Measurements from ENCODE around the gene NFE2L2.
A peak's percentile ranks its signal among the peaks of the same experiment; 100 is the strongest.
"Not testable (repeated sequence)": the region's sequence is repeated elsewhere in the genome, so short reads cannot be mapped to it uniquely, and the experiment has no call there.

The NFE2L2 gene

GRCh38 chr2:177221534-177221933 is 43.0 kb downstream of the NFE2L2 start:
- no peak for TF ChIP-seq CTCF (IDR thresholded peaks at IDR 0.05; ENCODE audit: borderline replicate concordance, insufficient read depth, low read depth, low read length)

GRCh38 chr2:177219787-177220186 is 44.7 kb downstream of the NFE2L2 start:
- H3K4me3 ChIP-seq (ENCODE audit: low read depth, low read length): not testable (repeated sequence)

More at GRCh38 chr2:177221534-177221933, 43.0 kb downstream of the NFE2L2 start:
- H3K4me3 ChIP-seq (ENCODE audit: low read depth, low read length): no peak overlapping the region

GRCh38 chr2:177217247-177217843 is 47.2 kb downstream of the NFE2L2 start:
- no peak for TF ChIP-seq CTCF (IDR thresholded peaks at IDR 0.05; ENCODE audit: borderline replicate concordance, insufficient read depth, low read depth, low read length)
- H3K4me3 ChIP-seq (ENCODE audit: low read depth, low read length): no peak overlapping the region

- H3K4me3 ChIP-seq (ENCODE audit: low read depth, low read length): peak overlapping the region; percentile 92
- TF ChIP-seq CTCF (IDR thresholded peaks at IDR 0.05; ENCODE audit: borderline replicate concordance, insufficient read depth, low read depth, low read length): no peak
Observed at GRCh38 chr2:177212891-177213856, 51.4 kb downstream of the NFE2L2 start.

- TF ChIP-seq CTCF (IDR thresholded peaks at IDR 0.05; ENCODE audit: borderline replicate concordance, insufficient read depth, low read depth, low read length): peak; percentile 22; the same call in 1 of the 2 replicates
Observed at GRCh38 chr2:177212106-177212890, 52.2 kb downstream of the NFE2L2 start, which contains the start of gene HNRNPA3. Gene HNRNPA3, plus strand, starts transcription at chr2:177212794. Its CDS starts 6 bp downstream, at chr2:177212800.

GRCh38 chr2:177211576-177212105 is 52.9 kb downstream of the NFE2L2 start:
- peak overlapping the region; percentile 55 for H3K4me3 ChIP-seq (ENCODE audit: low read depth, low read length)

More at GRCh38 chr2:177212106-177212890, 52.2 kb downstream of the NFE2L2 start, which contains the start of gene HNRNPA3:
- H3K4me3 ChIP-seq (ENCODE audit: low read depth, low read length): peak within 1 kb of the TSS; percentile 92

More at GRCh38 chr2:177211576-177212105, 52.9 kb downstream of the NFE2L2 start:
- TF ChIP-seq CTCF (IDR thresholded peaks at IDR 0.05; ENCODE audit: borderline replicate concordance, insufficient read depth, low read depth, low read length): no peak
